Measurements from ENCODE around the gene SGIP1. TPM values are rescaled to one million over a fixed set of nuclear protein-coding genes. Genes with fewer than 3 reads are reported as not detected.
"Not testable (repeated sequence)": the region's sequence is repeated elsewhere in the genome, so short reads cannot be mapped to it uniquely, and the experiment has no call there.

The SGIP1 gene
- total RNA-seq, 1 experiment from 2014 or later, result not detected

DNA sequence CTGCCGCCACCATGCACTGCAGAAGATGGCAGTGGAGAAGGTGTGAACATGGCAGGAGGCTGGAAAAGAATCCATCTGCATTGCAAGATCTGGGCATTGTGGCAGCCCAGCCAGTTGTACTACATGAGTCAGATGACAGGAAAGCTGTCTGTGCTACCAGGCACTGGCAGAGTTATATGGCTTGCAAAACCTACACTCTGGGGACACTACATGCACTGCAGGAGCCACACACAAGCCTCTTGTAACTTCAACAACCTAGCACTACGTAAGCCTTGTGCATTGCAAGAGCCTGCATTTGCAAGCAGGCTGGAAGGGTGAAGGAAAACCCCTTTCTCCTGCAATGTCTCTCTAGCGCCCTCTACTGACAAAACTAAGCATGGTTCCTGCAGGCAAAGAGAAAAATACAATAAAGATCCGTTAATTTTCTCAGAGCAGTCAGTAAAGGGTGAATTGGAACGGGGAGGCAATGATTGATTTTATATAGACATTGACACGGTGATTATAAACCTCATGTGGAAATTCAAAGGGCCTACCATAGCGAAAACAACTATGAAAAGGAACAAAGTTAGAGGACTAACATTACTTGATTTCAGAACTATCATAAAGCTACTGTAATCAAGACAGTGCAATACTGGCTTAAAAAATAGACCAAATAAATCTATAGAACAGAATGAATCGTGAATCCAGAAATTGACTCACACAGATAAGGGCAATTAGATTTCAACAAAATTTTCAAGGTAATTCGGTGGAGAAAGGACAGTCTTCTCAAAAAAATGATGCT, 192.1 kb downstream of the SGIP1 start:
- H3K27me3 Mint-ChIP-seq (ENCODE audit: insufficient read depth, unreplicated experiment), result peaks cover 11% of the 10 kb centered on the region
- POLR2A ChIA-PET, result no interaction called here

DNA sequence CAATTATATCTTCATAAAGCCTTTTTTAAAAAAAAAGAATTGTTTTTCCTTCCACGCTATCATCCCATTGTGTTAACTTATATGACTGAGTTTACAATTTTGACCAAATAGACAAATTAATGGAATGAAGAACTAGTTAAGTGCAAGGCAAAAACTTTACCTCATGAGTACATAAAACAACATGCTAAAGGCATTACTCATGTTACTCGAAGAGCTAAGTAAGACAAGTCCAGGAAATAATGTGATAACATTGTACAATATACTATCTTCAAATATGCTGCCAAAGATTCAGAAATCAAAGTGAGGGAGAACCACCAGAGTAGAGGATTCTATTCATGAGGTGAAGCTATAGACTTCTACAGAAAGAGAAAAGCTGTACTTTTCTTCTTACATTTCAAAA, 194.1 kb downstream of the SGIP1 start:
- DNase-seq, result no peak
- Histone ChIP-seq H3K36me3 (ENCODE audit: control insufficient read depth, insufficient read depth, low read length) (no peaks in the 10 kb centered on the region), H3K9me3 (no peaks in the 10 kb centered on the region), H3K27me3 (replicated peaks; ENCODE audit: control insufficient read depth, insufficient read depth, low read length) (no peaks in the 10 kb centered on the region), H3K4me3 (ENCODE audit: low read depth, low read length) (no peak overlapping the region), H3K4me1 (no peaks in the 10 kb centered on the region)
- TF ChIP-seq, protein P1, sequence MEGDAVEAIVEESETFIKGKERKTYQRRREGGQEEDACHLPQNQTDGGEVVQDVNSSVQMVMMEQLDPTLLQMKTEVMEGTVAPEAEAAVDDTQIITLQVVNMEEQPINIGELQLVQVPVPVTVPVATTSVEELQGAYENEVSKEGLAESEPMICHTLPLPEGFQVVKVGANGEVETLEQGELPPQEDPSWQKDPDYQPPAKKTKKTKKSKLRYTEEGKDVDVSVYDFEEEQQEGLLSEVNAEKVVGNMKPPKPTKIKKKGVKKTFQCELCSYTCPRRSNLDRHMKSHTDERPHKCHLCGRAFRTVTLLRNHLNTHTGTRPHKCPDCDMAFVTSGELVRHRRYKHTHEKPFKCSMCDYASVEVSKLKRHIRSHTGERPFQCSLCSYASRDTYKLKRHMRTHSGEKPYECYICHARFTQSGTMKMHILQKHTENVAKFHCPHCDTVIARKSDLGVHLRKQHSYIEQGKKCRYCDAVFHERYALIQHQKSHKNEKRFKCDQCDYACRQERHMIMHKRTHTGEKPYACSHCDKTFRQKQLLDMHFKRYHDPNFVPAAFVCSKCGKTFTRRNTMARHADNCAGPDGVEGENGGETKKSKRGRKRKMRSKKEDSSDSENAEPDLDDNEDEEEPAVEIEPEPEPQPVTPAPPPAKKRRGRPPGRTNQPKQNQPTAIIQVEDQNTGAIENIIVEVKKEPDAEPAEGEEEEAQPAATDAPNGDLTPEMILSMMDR (IDR thresholded peaks at IDR 0.05; ENCODE audit: insufficient read depth in 1 of 2, low read depth in 1 of 2, low read length in 1 of 2, severe bottlenecking in 1 of 2, unreplicated experiment in 1 of 2), result no peak
- Mint-ChIP-seq H3K4me3 (ENCODE audit: unreplicated experiment) (no peak overlapping the region), H3K9me3 (ENCODE audit: unreplicated experiment) (no peaks in the 10 kb centered on the region), H3K36me3 (ENCODE audit: insufficient read depth, unreplicated experiment) (no peaks in the 10 kb centered on the region), H3K27me3 (ENCODE audit: insufficient read depth, unreplicated experiment) (peaks cover 6% of the 10 kb centered on the region), H3K27ac (ENCODE audit: unreplicated experiment) (no peak overlapping the region), H3K4me1 (ENCODE audit: low read depth, unreplicated experiment) (no peaks in the 10 kb centered on the region)
- CTCF ChIA-PET, result no interaction called here
- intact Hi-C loops (cut with micrococcal nuclease; ENCODE audit: unreplicated experiment), result loop anchor here (5.0 to 10.0 kb wide), 3 partner anchors 121 to 203 kb away; no protein-coding TSS in a partner anchor
- no TSS peak for BruUV-seq (replicated peaks)
- POLR2A ChIA-PET, result no interaction called here

More for the DNA sequence above, 192.1 kb downstream of the SGIP1 start:
- CTCF ChIA-PET, result interaction anchor here (1.0 kb wide), 1 partner anchor 222 kb away, joined by 3 read pairs; no protein-coding TSS in a partner anchor
- peak; percentile 32 to 56 for DNase-seq
- H3K36me3 ChIP-seq (ENCODE audit: control insufficient read depth, insufficient read depth, low read length), result no peaks in the 10 kb centered on the region
- TF ChIP-seq, protein P1 (IDR thresholded peaks at IDR 0.05; ENCODE audit: insufficient read depth in 1 of 2, low read depth in 1 of 2, low read length in 1 of 2, severe bottlenecking in 1 of 2, unreplicated experiment in 1 of 2), result peak; percentile 64 to 78
- H3K9me3 Mint-ChIP-seq (ENCODE audit: unreplicated experiment), result peaks cover 9% of the 10 kb centered on the region
- H3K36me3 Mint-ChIP-seq (ENCODE audit: insufficient read depth, unreplicated experiment), result no peaks in the 10 kb centered on the region
- BruUV-seq (replicated peaks), result no TSS peak
- no peak overlapping the region for H3K4me3 Mint-ChIP-seq (ENCODE audit: unreplicated experiment)
- H3K27ac Mint-ChIP-seq (ENCODE audit: unreplicated experiment), result no peak overlapping the region
- no peak overlapping the region for H3K4me3 ChIP-seq (ENCODE audit: low read depth, low read length)
- H3K9me3 ChIP-seq, result no peaks in the 10 kb centered on the region
- intact Hi-C loops (cut with micrococcal nuclease; ENCODE audit: unreplicated experiment), result loop anchor here (1.0 to 10.0 kb wide), 4 partner anchors 119 to 473 kb away; no protein-coding TSS in a partner anchor
- no peaks in the 10 kb centered on the region for H3K27me3 ChIP-seq (replicated peaks; ENCODE audit: control insufficient read depth, insufficient read depth, low read length)
- no peaks in the 10 kb centered on the region for H3K4me1 ChIP-seq
- no peaks in the 10 kb centered on the region for H3K4me1 Mint-ChIP-seq (ENCODE audit: low read depth, unreplicated experiment)

DNA sequence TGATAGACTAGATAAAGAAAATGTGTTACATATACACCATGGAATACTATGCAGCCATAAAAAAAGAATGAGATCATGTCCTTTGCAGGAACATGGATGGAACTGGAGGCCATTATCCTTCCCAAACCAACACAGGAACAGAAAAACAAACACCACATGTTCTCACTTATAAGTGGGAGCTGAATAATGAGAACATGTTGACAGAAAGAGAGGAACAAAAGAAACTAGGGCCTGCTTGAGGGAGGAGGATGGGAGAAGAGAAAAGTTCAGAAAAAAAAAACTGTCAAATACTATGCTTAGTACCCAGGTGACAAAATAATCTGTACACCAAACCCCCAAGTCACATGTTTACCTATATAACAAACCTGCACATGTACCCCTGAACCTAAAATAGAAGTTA, 194.8 kb downstream of the SGIP1 start:
- H3K27me3 ChIP-seq (replicated peaks; ENCODE audit: control insufficient read depth, insufficient read depth, low read length); H3K4me3 ChIP-seq (ENCODE audit: low read depth, low read length); H3K4me3 Mint-ChIP-seq (ENCODE audit: unreplicated experiment); H3K27me3 Mint-ChIP-seq (ENCODE audit: insufficient read depth, unreplicated experiment); H3K4me1 Mint-ChIP-seq (ENCODE audit: low read depth, unreplicated experiment); DNase-seq; H3K4me1 ChIP-seq; CTCF ChIA-PET; H3K27ac Mint-ChIP-seq (ENCODE audit: unreplicated experiment); H3K9me3 Mint-ChIP-seq (ENCODE audit: unreplicated experiment); H3K36me3 Mint-ChIP-seq (ENCODE audit: insufficient read depth, unreplicated experiment); H3K9me3 ChIP-seq; H3K36me3 ChIP-seq (ENCODE audit: control insufficient read depth, insufficient read depth, low read length); POLR2A ChIA-PET; BruUV-seq (replicated peaks): not testable (repeated sequence)
- intact Hi-C loops (cut with micrococcal nuclease; ENCODE audit: unreplicated experiment), result loop anchor here (5.0 to 10.0 kb wide), 3 partner anchors 121 to 204 kb away; no protein-coding TSS in a partner anchor

Measured in Caco-2 (cell line).